ENCODE data around the gene TMEM158.

DNA sequence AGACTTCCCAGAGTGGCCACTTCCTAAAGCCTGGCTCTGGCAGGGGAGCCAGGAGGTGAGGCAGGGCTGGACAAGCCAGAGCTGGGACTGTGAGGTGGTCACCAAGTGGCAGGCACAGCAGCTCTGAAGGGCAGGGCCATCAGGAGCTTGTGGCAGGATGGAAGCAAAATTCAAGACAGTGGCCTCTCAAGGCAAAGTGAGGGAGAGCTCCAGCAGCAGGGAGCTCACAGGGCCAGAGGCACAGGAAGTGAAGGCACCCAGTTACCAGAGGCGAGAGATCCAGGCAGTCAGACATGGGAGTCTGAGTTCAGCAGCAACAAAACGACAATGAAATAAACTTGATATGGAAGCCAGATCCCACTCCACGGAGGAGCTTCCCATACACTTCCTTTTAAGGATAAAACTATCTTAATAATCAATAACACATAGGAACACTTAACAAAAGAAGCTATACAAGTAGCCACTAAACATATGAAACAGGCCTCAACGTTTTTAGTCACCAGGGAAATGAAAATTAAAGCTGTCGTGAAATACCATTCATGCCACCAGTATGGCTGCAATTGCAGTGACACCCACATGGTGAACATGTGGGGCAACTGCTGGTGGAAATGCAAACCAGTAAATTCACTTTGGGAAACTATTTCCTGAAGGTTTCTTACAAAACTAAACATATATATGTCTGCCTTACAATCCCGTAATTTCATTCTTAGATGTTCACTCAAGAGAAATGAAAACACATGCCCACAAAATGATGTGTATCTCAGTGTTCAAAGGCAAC lies 35.4 kb upstream of the TMEM158 start:
- TF ChIP-seq, protein P1, sequence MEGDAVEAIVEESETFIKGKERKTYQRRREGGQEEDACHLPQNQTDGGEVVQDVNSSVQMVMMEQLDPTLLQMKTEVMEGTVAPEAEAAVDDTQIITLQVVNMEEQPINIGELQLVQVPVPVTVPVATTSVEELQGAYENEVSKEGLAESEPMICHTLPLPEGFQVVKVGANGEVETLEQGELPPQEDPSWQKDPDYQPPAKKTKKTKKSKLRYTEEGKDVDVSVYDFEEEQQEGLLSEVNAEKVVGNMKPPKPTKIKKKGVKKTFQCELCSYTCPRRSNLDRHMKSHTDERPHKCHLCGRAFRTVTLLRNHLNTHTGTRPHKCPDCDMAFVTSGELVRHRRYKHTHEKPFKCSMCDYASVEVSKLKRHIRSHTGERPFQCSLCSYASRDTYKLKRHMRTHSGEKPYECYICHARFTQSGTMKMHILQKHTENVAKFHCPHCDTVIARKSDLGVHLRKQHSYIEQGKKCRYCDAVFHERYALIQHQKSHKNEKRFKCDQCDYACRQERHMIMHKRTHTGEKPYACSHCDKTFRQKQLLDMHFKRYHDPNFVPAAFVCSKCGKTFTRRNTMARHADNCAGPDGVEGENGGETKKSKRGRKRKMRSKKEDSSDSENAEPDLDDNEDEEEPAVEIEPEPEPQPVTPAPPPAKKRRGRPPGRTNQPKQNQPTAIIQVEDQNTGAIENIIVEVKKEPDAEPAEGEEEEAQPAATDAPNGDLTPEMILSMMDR (IDR thresholded peaks at IDR 0.05) = no peak
- no peak for TF ChIP-seq POLR2A (IDR thresholded peaks at IDR 0.05)
- no peak for TF ChIP-seq EP300 (IDR thresholded peaks at IDR 0.05)
